ENCODE data around the gene BIRC2. TPM values are rescaled to one million over a fixed set of nuclear protein-coding genes. Genes with fewer than 3 reads are reported as not detected.

The BIRC2 gene
- total and polyA plus RNA-seq, 10 donors: 24.0 to 101 (median 46.6) TPM

DNA sequence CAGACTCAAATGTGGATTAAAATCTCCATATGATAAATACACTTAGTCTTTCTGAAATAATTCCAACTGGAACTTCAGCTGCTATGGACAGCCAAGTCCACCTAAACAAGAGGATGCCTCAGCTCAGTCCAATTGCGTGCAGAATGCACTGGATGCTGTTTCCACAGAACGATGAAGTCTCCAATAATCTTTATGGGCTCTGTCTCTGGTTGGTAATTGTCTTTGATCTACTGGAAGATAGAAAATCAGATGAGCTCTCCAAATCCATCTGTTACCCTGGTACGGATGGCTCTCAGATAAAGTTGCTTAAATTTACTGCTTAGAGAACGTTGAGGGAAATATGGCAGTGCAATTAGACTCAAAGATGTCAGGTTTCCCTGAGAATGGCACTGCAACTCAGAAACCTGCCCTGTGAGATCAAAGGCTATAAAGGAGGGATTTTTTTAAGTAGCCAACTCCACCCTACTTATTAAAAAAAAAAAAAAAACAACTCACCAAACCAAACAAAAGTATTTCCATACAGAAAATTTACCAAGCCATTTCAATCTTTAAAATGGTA is 30.6 kb upstream of the BIRC2 start:
- DNase-seq: no peak
- peak overlapping the region in 5 of 8 donors; percentile 57 to 83 (median 63) for H3K4me3 ChIP-seq
- peaks cover 41 to 98% (median 79%) of the 10 kb centered on the region in 6 donors for H3K4me1 ChIP-seq

DNA sequence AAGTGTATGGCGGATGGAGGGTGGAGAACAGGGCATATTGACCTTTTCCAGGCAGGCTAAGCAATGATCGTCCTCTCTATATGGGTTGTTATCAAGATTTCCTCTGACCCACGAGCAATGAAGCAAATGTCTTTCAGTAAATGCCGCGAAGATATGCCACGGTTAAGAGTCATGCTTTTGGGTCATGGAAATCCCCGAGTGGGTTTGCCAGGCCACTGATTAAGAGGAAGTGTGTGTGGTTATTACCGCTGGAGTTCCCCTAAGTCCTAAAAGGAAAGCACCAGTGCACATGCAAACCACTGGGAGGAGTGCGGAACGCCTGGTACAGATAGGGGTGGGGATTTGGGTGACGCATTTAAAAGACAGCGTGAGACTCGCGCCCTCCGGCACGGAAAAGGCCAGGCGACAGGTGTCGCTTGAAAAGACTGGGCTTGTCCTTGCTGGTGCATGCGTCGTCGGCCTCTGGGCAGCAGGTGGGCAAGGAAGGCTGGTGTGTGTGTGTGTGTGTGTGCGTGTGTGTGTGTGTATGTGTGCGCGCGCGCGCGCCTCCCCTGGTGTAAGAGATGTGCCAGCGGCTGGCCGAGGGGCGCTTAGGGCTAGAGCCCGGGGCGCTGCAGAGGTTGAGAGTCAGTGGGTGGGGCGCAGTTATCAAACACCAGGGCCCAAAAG is 29.8 kb upstream of the BIRC2 start, which contains the start of gene BIRC3:
Gene BIRC3, plus strand, starts transcription at position 386 of the 669 bp plus-strand sequence. CDS start 7,026 bp downstream, outside the sequence.
- Histone ChIP-seq H3K4me1 (peaks cover 47 to 98% (median 83%) of the 10 kb centered on the region in 6 donors), H3K4me3 (peak within 1 kb of the TSS; percentile 55 to 83 (median 64)), H3K27me3 (replicated peaks in 1 of 7) (no peaks in the 10 kb centered on the region), H3K36me3 (peaks cover 0 to 20% (median 0%) of the 10 kb centered on the region in 6 donors), H3K9me3 (no peaks in the 10 kb centered on the region), H3K27ac (peak within 1 kb of the TSS; percentile 79 to 95 (median 89))
- intact Hi-C loops (cut with DNase I; ENCODE audit: low total_unique reads): no loop called here
- DNase-seq: peak; percentile 96
- peak in 2 of 3 donors; percentile 73 to 77 for TF ChIP-seq POLR2A (IDR thresholded peaks at IDR 0.05)
- TF ChIP-seq, protein P1, sequence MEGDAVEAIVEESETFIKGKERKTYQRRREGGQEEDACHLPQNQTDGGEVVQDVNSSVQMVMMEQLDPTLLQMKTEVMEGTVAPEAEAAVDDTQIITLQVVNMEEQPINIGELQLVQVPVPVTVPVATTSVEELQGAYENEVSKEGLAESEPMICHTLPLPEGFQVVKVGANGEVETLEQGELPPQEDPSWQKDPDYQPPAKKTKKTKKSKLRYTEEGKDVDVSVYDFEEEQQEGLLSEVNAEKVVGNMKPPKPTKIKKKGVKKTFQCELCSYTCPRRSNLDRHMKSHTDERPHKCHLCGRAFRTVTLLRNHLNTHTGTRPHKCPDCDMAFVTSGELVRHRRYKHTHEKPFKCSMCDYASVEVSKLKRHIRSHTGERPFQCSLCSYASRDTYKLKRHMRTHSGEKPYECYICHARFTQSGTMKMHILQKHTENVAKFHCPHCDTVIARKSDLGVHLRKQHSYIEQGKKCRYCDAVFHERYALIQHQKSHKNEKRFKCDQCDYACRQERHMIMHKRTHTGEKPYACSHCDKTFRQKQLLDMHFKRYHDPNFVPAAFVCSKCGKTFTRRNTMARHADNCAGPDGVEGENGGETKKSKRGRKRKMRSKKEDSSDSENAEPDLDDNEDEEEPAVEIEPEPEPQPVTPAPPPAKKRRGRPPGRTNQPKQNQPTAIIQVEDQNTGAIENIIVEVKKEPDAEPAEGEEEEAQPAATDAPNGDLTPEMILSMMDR (IDR thresholded peaks at IDR 0.05 in 8 of 11, conservative IDR thresholded peaks at IDR 0.05 in 3 of 11): peak; percentile 2 to 71 (median 55)
- peak; percentile 92 to 97 (median 97) for TF ChIP-seq POLR2AphosphoS5 (IDR thresholded peaks at IDR 0.05)
- 0 to 2% (median 1%) methylated on average over 14 to 34 of the region's 34 CpGs for WGBS, 5 donors

More for the DNA sequence above, 30.6 kb upstream of the BIRC2 start:
- no peak for TF ChIP-seq POLR2AphosphoS5 (IDR thresholded peaks at IDR 0.05)
- WGBS, 5 donors: 50 to 70% (median 64%) methylated on average over 4 of the region's 4 CpGs
- Histone ChIP-seq H3K27ac (peak overlapping the region; percentile 79 to 95 (median 89)), H3K27me3 (replicated peaks in 1 of 7) (no peaks in the 10 kb centered on the region), H3K9me3 (no peaks in the 10 kb centered on the region), H3K36me3 (peaks cover 0 to 12% (median 0%) of the 10 kb centered on the region in 6 donors)
- intact Hi-C loops (cut with DNase I; ENCODE audit: low total_unique reads): no loop called here

DNA sequence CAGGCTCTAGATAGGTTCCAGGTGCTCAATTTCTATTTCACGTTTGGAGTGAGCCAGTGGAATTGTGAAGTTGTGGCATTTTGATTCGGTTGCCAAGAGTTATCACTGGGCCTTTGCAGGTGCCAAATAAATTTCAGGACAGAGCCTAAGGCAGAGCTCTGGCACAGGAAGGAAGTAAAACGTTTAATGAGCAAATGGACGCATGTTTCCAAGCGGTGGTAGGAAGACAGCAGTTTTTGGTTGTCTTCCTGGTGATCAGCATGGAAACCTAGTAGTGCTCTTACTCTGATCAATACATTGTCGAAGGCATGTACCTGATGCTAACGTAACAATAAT is 29.3 kb upstream of the BIRC2 start:
- WGBS, 5 donors: 12 to 18% (median 17%) methylated on average over 7 of the region's 7 CpGs
- Histone ChIP-seq H3K9me3 (no peaks in the 10 kb centered on the region), H3K4me3 (peak overlapping the region; percentile 55 to 83 (median 64)), H3K27me3 (replicated peaks in 1 of 7) (no peaks in the 10 kb centered on the region), H3K36me3 (peaks cover 0 to 22% (median 0%) of the 10 kb centered on the region in 6 donors), H3K4me1 (peaks cover 45 to 98% (median 84%) of the 10 kb centered on the region in 6 donors), H3K27ac (peak overlapping the region; percentile 79 to 95 (median 89))
- intact Hi-C loops (cut with DNase I; ENCODE audit: low total_unique reads): no loop called here
- TF ChIP-seq POLR2A (IDR thresholded peaks at IDR 0.05) (no peak), POLR2AphosphoS5 (IDR thresholded peaks at IDR 0.05) (no peak)
- TF ChIP-seq, protein P1 (IDR thresholded peaks at IDR 0.05 in 8 of 11, conservative IDR thresholded peaks at IDR 0.05 in 3 of 11): no peak
- no peak for DNase-seq

DNA sequence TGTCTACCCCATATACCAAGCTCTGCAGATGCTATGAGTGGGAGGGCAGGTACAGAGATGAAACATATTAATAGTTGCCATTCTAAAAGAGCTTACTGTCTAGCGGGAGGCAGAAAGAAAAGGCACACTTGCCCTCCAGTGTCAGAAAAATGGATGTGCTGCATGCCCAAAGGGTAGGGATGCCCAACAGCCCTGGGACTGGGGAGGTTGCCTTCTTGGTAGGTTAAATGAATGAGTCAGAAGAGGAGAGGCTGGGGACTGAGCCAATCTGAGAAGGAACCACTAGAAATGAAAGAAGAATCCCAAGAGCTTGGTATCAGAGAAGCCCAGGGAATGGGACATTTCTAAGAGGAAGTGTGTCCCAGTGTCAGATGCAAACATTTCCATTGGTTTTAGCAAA is 28.5 kb upstream of the BIRC2 start:
- no peaks in the 10 kb centered on the region for H3K27me3 ChIP-seq (replicated peaks in 1 of 7)
- peaks cover 0 to 28% (median 1%) of the 10 kb centered on the region in 6 donors for H3K36me3 ChIP-seq
- no peaks in the 10 kb centered on the region for H3K9me3 ChIP-seq
- peak overlapping the region; percentile 79 to 95 (median 89) for H3K27ac ChIP-seq
- 31 to 47% (median 43%) methylated on average over 1 of the region's 1 CpG for WGBS, 5 donors
- peaks cover 43 to 98% (median 84%) of the 10 kb centered on the region in 6 donors for H3K4me1 ChIP-seq
- intact Hi-C loops (cut with DNase I; ENCODE audit: low total_unique reads): no loop called here
- DNase-seq: peak; percentile 69
- TF ChIP-seq, protein P1 (IDR thresholded peaks at IDR 0.05 in 8 of 11, conservative IDR thresholded peaks at IDR 0.05 in 3 of 11): peak in 2 of 11 experiments; percentile 14 to 28
- peak in 1 of 3 donors; percentile 63 for TF ChIP-seq POLR2AphosphoS5 (IDR thresholded peaks at IDR 0.05)
- no peak for TF ChIP-seq POLR2A (IDR thresholded peaks at IDR 0.05)
- H3K4me3 ChIP-seq: peak overlapping the region; percentile 55 to 83 (median 64)

All from spleen (tissue), 11 donors.